GM18526 (cell line): ENCODE data around the gene ZNF587.

Experiments used
- POLR2A ChIP-seq: IDR thresholded peaks from 3 replicates; pipeline ENCODE4 v1.6.1; 2011; ENCODE audit not compliant: insufficient read length; ENCODE audit errors: extremely low read depth

The ZNF587 gene

GRCh38 chr19:57907394-57907793 lies 57.7 kb downstream of the ZNF587 start:
- no peak for TF ChIP-seq POLR2A

DNA sequence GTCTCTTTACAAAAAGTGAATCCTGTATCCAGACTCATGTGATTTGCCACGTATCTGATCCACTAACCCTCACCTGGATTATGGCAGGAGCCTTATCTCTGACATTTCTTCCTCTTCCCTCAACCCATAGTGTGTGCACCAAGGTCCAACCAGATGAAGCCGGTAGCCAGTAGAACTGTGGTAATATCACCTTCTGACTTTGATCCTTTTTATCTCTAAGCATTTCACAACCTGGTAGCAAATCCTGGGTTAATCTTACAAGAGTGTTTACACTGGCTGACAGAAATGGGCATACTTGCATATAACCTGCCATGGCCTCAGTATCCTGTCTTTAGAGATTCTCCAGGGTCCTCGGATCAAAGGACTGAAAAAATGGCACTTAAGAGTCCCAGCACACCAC lies 64.9 kb downstream of the ZNF587 start:
- TF ChIP-seq POLR2A, result no peak
